GM23338 (cell line): Measurements from ENCODE around the gene AFF3. TPM values are rescaled to one million over a fixed set of nuclear protein-coding genes. Genes with fewer than 3 reads are reported as not detected.
A peak's percentile ranks its signal among the peaks of the same experiment; 100 is the strongest.

Experiments
- ATAC-seq: fragments of 200-7000 bp; cut with Tn5 transposase; 3 replicates; pipeline ENCODE4 v1.9.1; 2020
- DNase-seq: peaks from one replicate; pipeline ENCODE4 v3.0.0-alpha.2; 2015; ENCODE audit warnings: low spot score
- H2AFZ ChIP-seq: fragments of 200-600 bp; sonication (generic); 2 replicates; pipeline ENCODE4 v1.8.0; 2016; ENCODE audit warnings: antibody characterized with exemption, mild to moderate bottlenecking, moderate library complexity
- H3F3A ChIP-seq: fragments of 200-600 bp; sonication (generic); replicated peaks from 2 replicates; pipeline ENCODE4 v1.8.0; 2017; ENCODE audit warnings: antibody characterized with exemption, mixed run types, low read depth
- H3K27ac ChIP-seq: fragments of 200-600 bp; sonication (generic); 2 replicates; pipeline ENCODE4 v1.6.1; 2016; ENCODE audit warnings: low read depth
- H3K27me3 ChIP-seq: fragments of 200-600 bp; sonication (generic); 2 replicates; pipeline ENCODE4 v1.8.0; 2016; ENCODE audit warnings: mild to moderate bottlenecking, mixed run types, moderate library complexity; ENCODE audit not compliant: insufficient read depth
- H3K36me3 ChIP-seq: fragments of 200-600 bp; sonication (generic); 2 replicates; pipeline ENCODE4 v1.8.0; 2016; ENCODE audit warnings: mild to moderate bottlenecking; ENCODE audit not compliant: insufficient read depth
- H3K4me1 ChIP-seq: fragments of 200-600 bp; sonication (generic); 2 replicates; pipeline ENCODE4 v1.8.0; 2016; ENCODE audit warnings: mild to moderate bottlenecking, moderate library complexity; ENCODE audit not compliant: insufficient read depth
- H3K4me2 ChIP-seq: fragments of 200-600 bp; sonication (generic); 2 replicates; pipeline ENCODE4 v1.7.1; 2017; ENCODE audit warnings: mixed run types
- H3K4me3 ChIP-seq: fragments of 200-600 bp; sonication (generic); 2 replicates; pipeline ENCODE4 v1.6.1; 2016; ENCODE audit warnings: mixed run types
- H3K79me2 ChIP-seq: fragments of 200-600 bp; sonication (generic); replicated peaks from 2 replicates; pipeline ENCODE4 v1.8.0; 2017; ENCODE audit warnings: mild to moderate bottlenecking; ENCODE audit not compliant: insufficient read depth
- H3K9me2 ChIP-seq: fragments of 200-600 bp; sonication (generic); 2 replicates; pipeline ENCODE4 v1.8.0; 2017; ENCODE audit not compliant: insufficient read depth
- H4K20me1 ChIP-seq: fragments of 200-600 bp; sonication (generic); replicated peaks from 2 replicates; pipeline ENCODE4 v1.8.0; 2017; ENCODE audit warnings: mild to moderate bottlenecking; ENCODE audit not compliant: insufficient read depth
- H3K27ac Mint-ChIP-seq: 2 replicates; pipeline ENCODE4 v1.8.0; 2020; ENCODE audit warnings: inconsistent platforms, mild to moderate bottlenecking, moderate library complexity, mixed read lengths
- H3K27me3 Mint-ChIP-seq: 3 replicates; pipeline ENCODE4 v1.8.0; 2022; ENCODE audit warnings: low read depth, mild to moderate bottlenecking, moderate library complexity, mixed read lengths, inconsistent platforms; ENCODE audit not compliant: insufficient read depth, poor library complexity
- H3K36me3 Mint-ChIP-seq: 3 replicates; pipeline ENCODE4 v1.8.0; 2021; ENCODE audit warnings: low read depth, mild to moderate bottlenecking, inconsistent platforms, moderate library complexity, mixed read lengths
- H3K4me1 Mint-ChIP-seq: 3 replicates; pipeline ENCODE4 v1.8.0; 2020; ENCODE audit warnings: mild to moderate bottlenecking, inconsistent platforms, mixed read lengths
- H3K4me3 Mint-ChIP-seq: 3 replicates; pipeline ENCODE4 v1.8.0; 2021; ENCODE audit warnings: moderate library complexity, mild to moderate bottlenecking, inconsistent platforms, mixed read lengths
- H3K9me3 Mint-ChIP-seq: 3 replicates; pipeline ENCODE4 v1.8.0; 2020; ENCODE audit warnings: moderate library complexity, mild to moderate bottlenecking, inconsistent platforms, mixed read lengths
- CREB1 ChIP-seq: fragments of 250-450 bp; sonication (Bioruptor Pico); IDR thresholded peaks from 2 replicates; pipeline ENCODE4 v1.5.0; 2020; ENCODE audit warnings: low read depth, mild to moderate bottlenecking, moderate library complexity
- EZH2 ChIP-seq: fragments of 200-600 bp; sonication (generic); IDR thresholded peaks from one replicate; pipeline ENCODE4 v1.8.0; 2017; ENCODE audit warnings: antibody characterized with exemption, mild to moderate bottlenecking, low read depth; ENCODE audit not compliant: unreplicated experiment
- EZH2phosphoT487 ChIP-seq: fragments of 200-600 bp; sonication (generic); IDR thresholded peaks from one replicate; pipeline ENCODE4 v1.8.1; 2018; ENCODE audit warnings: antibody characterized with exemption; ENCODE audit not compliant: unreplicated experiment
- JUNB ChIP-seq: IDR thresholded peaks from one replicate; pipeline ENCODE4 v1.6.1; 2016; ENCODE audit warnings: antibody characterized with exemption; ENCODE audit not compliant: unreplicated experiment
- NANOG ChIP-seq: IDR thresholded peaks from 2 replicates; pipeline ENCODE4 v1.6.1; 2016; ENCODE audit warnings: antibody characterized with exemption, borderline replicate concordance
- POLR2AphosphoS5 ChIP-seq: IDR thresholded peaks from 2 replicates; pipeline ENCODE4 v1.6.1; 2016; ENCODE audit warnings: antibody characterized with exemption, low read depth
- STAT1 ChIP-seq: IDR thresholded peaks from one replicate; pipeline ENCODE4 v1.6.1; 2016; ENCODE audit warnings: antibody characterized with exemption; ENCODE audit not compliant: unreplicated experiment
- ZNF114 ChIP-seq: fragments of 250-450 bp; sonication (Bioruptor Pico); IDR thresholded peaks from 2 replicates; pipeline ENCODE4 v1.5.0; 2020; ENCODE audit warnings: mild to moderate bottlenecking, moderate library complexity
- ZNF331 ChIP-seq: fragments of 250-450 bp; sonication (Bioruptor Pico); IDR thresholded peaks from 2 replicates; pipeline ENCODE4 v1.5.0; 2020; ENCODE audit warnings: low read depth, mild to moderate bottlenecking, moderate library complexity
- polyA plus RNA-seq: library from polyadenylated mRNA; unstranded; fragments of >200 nt; fragmentation: Nextera tagmentation; extraction: Ambion mirVana; gene quantifications from 2 replicates; pipeline ENCODE4 v1.2.1, GENCODE V29; 2016
- total RNA-seq: library from RNA; depleted of rRNA; stranded (reverse); fragments of >200 nt; shearing (Covaris generic); gene quantifications from 2 replicates; pipeline ENCODE4 v1.2.3, GENCODE V29; 2014
- TF ChIP-seq, protein P1 (sequence below): IDR thresholded peaks from 2 replicates; pipeline ENCODE4 v1.6.1; 2016; ENCODE audit warnings: antibody characterized with exemption
- TF ChIP-seq, protein P2 (sequence below): fragments of 250-450 bp; sonication (Bioruptor Pico); IDR thresholded peaks from 2 replicates; pipeline ENCODE4 v1.5.0; 2020; ENCODE audit warnings: mild to moderate bottlenecking, moderate library complexity
- TF ChIP-seq, protein P3 (sequence below), 2 experiments: fragments of 200-600 bp in 1 of 2; sonication (generic) in 1 of 2; conservative IDR thresholded peaks; 2 replicates each; pipeline versions ENCODE4 v1.5.1 to v1.6.1; 2016 to 2017; ENCODE audit warnings: antibody characterized with exemption in 2 of 2, low read depth in 2 of 2, mild to moderate bottlenecking in 2 of 2, moderate library complexity in 1 of 2
- TF ChIP-seq, protein P4 (sequence below): IDR thresholded peaks from one replicate; pipeline ENCODE4 v1.6.1; 2018; ENCODE audit warnings: antibody characterized with exemption; ENCODE audit not compliant: unreplicated experiment

AFF3 gene
- total and polyA plus RNA-seq, 2 experiments from 2014 or later, result 0.73 to 1.4 TPM

DNA sequence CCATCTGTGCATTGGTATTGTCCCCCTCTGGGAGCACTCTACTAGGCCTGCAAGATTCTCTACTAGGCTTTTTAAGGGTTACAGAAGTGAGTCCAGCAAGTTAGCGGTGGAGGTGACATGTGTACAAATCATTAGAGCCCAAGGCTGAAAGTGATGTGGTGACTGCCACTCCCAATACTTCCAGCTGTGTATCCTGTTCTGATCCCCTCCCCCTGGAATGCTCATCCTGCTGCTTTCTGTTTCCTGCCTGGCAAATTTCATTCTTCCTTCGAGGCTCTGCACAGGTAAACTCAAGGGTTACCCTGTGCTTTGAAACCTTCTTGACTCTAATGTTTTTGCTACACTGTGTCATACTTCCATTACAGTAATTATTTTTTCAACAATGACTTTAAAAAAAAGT is 394.0 kb downstream of the AFF3 start:
- Histone ChIP-seq H3K9me2 (no peaks in the 10 kb centered on the region), H3K4me2 (peak overlapping the region; percentile 40), H2AFZ (0 out of 2 replicates have a peak overlapping the region, but pooled peaks have one; percentile 28), H3K4me3 (peak overlapping the region; percentile 11; the same call in 1 of the 2 replicates), H3K27me3 (no peaks in the 10 kb centered on the region), H3K4me1 (peaks cover 18% of the 10 kb centered on the region), H3K36me3 (no peaks in the 10 kb centered on the region), H4K20me1 (no peaks in the 10 kb centered on the region), H3K27ac (no peak overlapping the region), H3K79me2 (no peaks in the 10 kb centered on the region), H3F3A (no peaks in the 10 kb centered on the region)
- no peaks in the 10 kb centered on the region for H3K9me3 Mint-ChIP-seq
- no peak overlapping the region for H3K27ac Mint-ChIP-seq
- no peaks in the 10 kb centered on the region for H3K27me3 Mint-ChIP-seq
- H3K4me1 Mint-ChIP-seq, result peaks cover 18% of the 10 kb centered on the region
- H3K4me3 Mint-ChIP-seq, result no peak overlapping the region
- DNase-seq (peak; percentile 59), ATAC-seq (peak; percentile 72)
- TF ChIP-seq, protein P1, sequence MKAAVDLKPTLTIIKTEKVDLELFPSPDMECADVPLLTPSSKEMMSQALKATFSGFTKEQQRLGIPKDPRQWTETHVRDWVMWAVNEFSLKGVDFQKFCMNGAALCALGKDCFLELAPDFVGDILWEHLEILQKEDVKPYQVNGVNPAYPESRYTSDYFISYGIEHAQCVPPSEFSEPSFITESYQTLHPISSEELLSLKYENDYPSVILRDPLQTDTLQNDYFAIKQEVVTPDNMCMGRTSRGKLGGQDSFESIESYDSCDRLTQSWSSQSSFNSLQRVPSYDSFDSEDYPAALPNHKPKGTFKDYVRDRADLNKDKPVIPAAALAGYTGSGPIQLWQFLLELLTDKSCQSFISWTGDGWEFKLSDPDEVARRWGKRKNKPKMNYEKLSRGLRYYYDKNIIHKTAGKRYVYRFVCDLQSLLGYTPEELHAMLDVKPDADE, result no peak
- TF ChIP-seq, protein P2, sequence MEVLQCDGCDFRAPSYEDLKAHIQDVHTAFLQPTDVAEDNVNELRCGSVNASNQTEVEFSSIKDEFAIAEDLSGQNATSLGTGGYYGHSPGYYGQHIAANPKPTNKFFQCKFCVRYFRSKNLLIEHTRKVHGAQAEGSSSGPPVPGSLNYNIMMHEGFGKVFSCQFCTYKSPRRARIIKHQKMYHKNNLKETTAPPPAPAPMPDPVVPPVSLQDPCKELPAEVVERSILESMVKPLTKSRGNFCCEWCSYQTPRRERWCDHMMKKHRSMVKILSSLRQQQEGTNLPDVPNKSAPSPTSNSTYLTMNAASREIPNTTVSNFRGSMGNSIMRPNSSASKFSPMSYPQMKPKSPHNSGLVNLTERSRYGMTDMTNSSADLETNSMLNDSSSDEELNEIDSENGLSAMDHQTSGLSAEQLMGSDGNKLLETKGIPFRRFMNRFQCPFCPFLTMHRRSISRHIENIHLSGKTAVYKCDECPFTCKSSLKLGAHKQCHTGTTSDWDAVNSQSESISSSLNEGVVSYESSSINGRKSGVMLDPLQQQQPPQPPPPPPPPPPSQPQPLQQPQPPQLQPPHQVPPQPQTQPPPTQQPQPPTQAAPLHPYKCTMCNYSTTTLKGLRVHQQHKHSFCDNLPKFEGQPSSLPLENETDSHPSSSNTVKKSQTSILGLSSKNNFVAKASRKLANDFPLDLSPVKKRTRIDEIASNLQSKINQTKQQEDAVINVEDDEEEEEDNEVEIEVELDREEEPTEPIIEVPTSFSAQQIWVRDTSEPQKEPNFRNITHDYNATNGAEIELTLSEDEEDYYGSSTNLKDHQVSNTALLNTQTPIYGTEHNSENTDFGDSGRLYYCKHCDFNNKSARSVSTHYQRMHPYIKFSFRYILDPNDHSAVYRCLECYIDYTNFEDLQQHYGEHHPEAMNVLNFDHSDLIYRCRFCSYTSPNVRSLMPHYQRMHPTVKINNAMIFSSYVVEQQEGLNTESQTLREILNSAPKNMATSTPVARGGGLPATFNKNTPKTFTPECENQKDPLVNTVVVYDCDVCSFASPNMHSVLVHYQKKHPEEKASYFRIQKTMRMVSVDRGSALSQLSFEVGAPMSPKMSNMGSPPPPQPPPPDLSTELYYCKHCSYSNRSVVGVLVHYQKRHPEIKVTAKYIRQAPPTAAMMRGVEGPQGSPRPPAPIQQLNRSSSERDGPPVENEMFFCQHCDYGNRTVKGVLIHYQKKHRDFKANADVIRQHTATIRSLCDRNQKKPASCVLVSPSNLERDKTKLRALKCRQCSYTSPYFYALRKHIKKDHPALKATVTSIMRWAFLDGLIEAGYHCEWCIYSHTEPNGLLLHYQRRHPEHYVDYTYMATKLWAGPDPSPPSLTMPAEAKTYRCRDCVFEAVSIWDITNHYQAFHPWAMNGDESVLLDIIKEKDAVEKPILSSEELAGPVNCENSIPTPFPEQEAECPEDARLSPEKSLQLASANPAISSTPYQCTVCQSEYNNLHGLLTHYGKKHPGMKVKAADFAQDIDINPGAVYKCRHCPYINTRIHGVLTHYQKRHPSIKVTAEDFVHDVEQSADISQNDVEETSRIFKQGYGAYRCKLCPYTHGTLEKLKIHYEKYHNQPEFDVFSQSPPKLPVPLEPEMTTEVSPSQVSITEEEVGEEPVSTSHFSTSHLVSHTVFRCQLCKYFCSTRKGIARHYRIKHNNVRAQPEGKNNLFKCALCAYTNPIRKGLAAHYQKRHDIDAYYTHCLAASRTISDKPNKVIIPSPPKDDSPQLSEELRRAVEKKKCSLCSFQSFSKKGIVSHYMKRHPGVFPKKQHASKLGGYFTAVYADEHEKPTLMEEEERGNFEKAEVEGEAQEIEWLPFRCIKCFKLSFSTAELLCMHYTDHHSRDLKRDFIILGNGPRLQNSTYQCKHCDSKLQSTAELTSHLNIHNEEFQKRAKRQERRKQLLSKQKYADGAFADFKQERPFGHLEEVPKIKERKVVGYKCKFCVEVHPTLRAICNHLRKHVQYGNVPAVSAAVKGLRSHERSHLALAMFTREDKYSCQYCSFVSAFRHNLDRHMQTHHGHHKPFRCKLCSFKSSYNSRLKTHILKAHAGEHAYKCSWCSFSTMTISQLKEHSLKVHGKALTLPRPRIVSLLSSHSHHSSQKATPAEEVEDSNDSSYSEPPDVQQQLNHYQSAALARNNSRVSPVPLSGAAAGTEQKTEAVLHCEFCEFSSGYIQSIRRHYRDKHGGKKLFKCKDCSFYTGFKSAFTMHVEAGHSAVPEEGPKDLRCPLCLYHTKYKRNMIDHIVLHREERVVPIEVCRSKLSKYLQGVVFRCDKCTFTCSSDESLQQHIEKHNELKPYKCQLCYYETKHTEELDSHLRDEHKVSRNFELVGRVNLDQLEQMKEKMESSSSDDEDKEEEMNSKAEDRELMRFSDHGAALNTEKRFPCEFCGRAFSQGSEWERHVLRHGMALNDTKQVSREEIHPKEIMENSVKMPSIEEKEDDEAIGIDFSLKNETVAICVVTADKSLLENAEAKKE (CRISPR knock-in tag), result no peak
- TF ChIP-seq, protein P3, sequence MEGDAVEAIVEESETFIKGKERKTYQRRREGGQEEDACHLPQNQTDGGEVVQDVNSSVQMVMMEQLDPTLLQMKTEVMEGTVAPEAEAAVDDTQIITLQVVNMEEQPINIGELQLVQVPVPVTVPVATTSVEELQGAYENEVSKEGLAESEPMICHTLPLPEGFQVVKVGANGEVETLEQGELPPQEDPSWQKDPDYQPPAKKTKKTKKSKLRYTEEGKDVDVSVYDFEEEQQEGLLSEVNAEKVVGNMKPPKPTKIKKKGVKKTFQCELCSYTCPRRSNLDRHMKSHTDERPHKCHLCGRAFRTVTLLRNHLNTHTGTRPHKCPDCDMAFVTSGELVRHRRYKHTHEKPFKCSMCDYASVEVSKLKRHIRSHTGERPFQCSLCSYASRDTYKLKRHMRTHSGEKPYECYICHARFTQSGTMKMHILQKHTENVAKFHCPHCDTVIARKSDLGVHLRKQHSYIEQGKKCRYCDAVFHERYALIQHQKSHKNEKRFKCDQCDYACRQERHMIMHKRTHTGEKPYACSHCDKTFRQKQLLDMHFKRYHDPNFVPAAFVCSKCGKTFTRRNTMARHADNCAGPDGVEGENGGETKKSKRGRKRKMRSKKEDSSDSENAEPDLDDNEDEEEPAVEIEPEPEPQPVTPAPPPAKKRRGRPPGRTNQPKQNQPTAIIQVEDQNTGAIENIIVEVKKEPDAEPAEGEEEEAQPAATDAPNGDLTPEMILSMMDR (conservative IDR thresholded peaks at IDR 0.05; ENCODE audit: low read depth in 2 of 2), result no peak
- TF ChIP-seq ZNF331, result no peak
- TF ChIP-seq POLR2AphosphoS5, result no peak
- TF ChIP-seq, protein P4, sequence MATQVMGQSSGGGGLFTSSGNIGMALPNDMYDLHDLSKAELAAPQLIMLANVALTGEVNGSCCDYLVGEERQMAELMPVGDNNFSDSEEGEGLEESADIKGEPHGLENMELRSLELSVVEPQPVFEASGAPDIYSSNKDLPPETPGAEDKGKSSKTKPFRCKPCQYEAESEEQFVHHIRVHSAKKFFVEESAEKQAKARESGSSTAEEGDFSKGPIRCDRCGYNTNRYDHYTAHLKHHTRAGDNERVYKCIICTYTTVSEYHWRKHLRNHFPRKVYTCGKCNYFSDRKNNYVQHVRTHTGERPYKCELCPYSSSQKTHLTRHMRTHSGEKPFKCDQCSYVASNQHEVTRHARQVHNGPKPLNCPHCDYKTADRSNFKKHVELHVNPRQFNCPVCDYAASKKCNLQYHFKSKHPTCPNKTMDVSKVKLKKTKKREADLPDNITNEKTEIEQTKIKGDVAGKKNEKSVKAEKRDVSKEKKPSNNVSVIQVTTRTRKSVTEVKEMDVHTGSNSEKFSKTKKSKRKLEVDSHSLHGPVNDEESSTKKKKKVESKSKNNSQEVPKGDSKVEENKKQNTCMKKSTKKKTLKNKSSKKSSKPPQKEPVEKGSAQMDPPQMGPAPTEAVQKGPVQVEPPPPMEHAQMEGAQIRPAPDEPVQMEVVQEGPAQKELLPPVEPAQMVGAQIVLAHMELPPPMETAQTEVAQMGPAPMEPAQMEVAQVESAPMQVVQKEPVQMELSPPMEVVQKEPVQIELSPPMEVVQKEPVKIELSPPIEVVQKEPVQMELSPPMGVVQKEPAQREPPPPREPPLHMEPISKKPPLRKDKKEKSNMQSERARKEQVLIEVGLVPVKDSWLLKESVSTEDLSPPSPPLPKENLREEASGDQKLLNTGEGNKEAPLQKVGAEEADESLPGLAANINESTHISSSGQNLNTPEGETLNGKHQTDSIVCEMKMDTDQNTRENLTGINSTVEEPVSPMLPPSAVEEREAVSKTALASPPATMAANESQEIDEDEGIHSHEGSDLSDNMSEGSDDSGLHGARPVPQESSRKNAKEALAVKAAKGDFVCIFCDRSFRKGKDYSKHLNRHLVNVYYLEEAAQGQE, result no peak
- TF ChIP-seq STAT1, result no peak
- no peak for TF ChIP-seq JUNB
- no peak for TF ChIP-seq CREB1 (CRISPR knock-in tag)
- TF ChIP-seq EZH2phosphoT487, result no peak
- TF ChIP-seq ZNF114 (CRISPR knock-in tag), result no peak
- TF ChIP-seq EZH2, result no peak
- TF ChIP-seq NANOG, result no peak
- no peaks in the 10 kb centered on the region for H3K36me3 Mint-ChIP-seq
